Glutamatergic neuron (in vitro differentiated cells): ENCODE results near the gene CPNE8. TPM values are rescaled to one million over a fixed set of nuclear protein-coding genes. Genes with fewer than 3 reads are reported as not detected.

ENCODE experiments used
- DNase-seq: peaks from one replicate; pipeline ENCODE4 v3.0.0; 2022
- H3K27ac Mint-ChIP-seq: one replicate; pipeline ENCODE4 v1.8.0; 2020; ENCODE audit warnings: mild to moderate bottlenecking, mixed read lengths, inconsistent platforms; ENCODE audit not compliant: unreplicated experiment
- H3K27me3 Mint-ChIP-seq: one replicate; pipeline ENCODE4 v1.8.0; 2020; ENCODE audit warnings: mild to moderate bottlenecking, moderate library complexity, mixed read lengths, inconsistent platforms; ENCODE audit not compliant: unreplicated experiment
- H3K36me3 Mint-ChIP-seq: one replicate; pipeline ENCODE4 v1.8.0; 2020; ENCODE audit warnings: mild to moderate bottlenecking, mixed read lengths, inconsistent platforms; ENCODE audit not compliant: unreplicated experiment
- H3K4me1 Mint-ChIP-seq: one replicate; pipeline ENCODE4 v1.8.0; 2020; ENCODE audit warnings: mild to moderate bottlenecking, low read depth, mixed read lengths, inconsistent platforms; ENCODE audit not compliant: unreplicated experiment
- H3K4me3 Mint-ChIP-seq: one replicate; pipeline ENCODE4 v1.8.0; 2020; ENCODE audit warnings: mild to moderate bottlenecking, mixed read lengths, inconsistent platforms; ENCODE audit not compliant: unreplicated experiment
- H3K9me3 Mint-ChIP-seq: one replicate; pipeline ENCODE4 v1.8.0; 2020; ENCODE audit warnings: mild to moderate bottlenecking, moderate library complexity, mixed read lengths, inconsistent platforms; ENCODE audit not compliant: unreplicated experiment
- CTCF ChIP-seq: fragments of 200-600 bp; sonication (generic); IDR thresholded peaks from one replicate; pipeline ENCODE4 v1.5.0; 2021; ENCODE audit not compliant: partially characterized antibody, unreplicated experiment
- total RNA-seq: library from RNA; stranded (reverse); fragmentation: NEBNext Ultra II Directional; extraction: Animal tissue kit (Norgen Biotek cat#: 25700); gene quantifications from one replicate; pipeline ENCODE4 v1.2.1, GENCODE V29; 2021; ENCODE audit not compliant: unreplicated experiment

CPNE8 gene
- total RNA-seq, 1 donor from 2014 or later: 5.9 TPM

GRCh38 chr12:38809832-38810231 lies 95.6 kb downstream of the CPNE8 start:
- no peaks in the 10 kb centered on the region for H3K4me1 Mint-ChIP-seq
- no peaks in the 10 kb centered on the region for H3K36me3 Mint-ChIP-seq
- DNase-seq: no peak
- H3K9me3 Mint-ChIP-seq: no peaks in the 10 kb centered on the region
- TF ChIP-seq CTCF: no peak
- no peaks in the 10 kb centered on the region for H3K27me3 Mint-ChIP-seq
- H3K4me3 Mint-ChIP-seq: no peak overlapping the region
- H3K27ac Mint-ChIP-seq: no peak overlapping the region

- H3K4me3 Mint-ChIP-seq: no peak overlapping the region
- no peak for DNase-seq
- no peaks in the 10 kb centered on the region for H3K4me1 Mint-ChIP-seq
- peaks cover under 1% of the 10 kb centered on the region for H3K27me3 Mint-ChIP-seq
- H3K36me3 Mint-ChIP-seq: no peaks in the 10 kb centered on the region
- TF ChIP-seq CTCF: no peak
- H3K27ac Mint-ChIP-seq: no peak overlapping the region
- peaks cover 4% of the 10 kb centered on the region for H3K9me3 Mint-ChIP-seq
These were observed 117.3 kb downstream of the CPNE8 start for GRCh38 chr12:38788106-38788505.

DNA sequence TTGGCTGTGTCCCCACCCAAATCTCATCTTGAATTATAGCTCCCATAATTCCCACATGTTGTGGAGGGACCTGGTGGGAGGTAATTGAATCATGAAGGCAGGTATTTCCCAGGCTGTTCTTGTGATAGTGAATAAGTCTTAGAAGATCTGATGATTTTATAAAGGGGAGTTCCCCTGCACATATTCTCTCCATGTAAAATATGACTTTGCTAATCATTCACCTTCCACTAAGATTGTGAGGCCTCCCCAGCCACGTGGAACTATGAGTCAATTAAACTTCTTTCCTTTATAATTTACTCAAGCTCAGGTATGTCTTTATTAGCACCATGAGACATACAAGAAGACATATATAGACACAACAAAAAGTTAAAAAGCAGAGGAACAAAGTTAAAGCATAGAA lies 120.0 kb downstream of the CPNE8 start:
- no peaks in the 10 kb centered on the region for H3K36me3 Mint-ChIP-seq
- no peak for TF ChIP-seq CTCF
- H3K4me3 Mint-ChIP-seq: no peak overlapping the region
- peaks cover 2% of the 10 kb centered on the region for H3K27me3 Mint-ChIP-seq
- H3K27ac Mint-ChIP-seq: no peak overlapping the region
- H3K4me1 Mint-ChIP-seq: no peaks in the 10 kb centered on the region
- peaks cover 4% of the 10 kb centered on the region for H3K9me3 Mint-ChIP-seq
- no peak for DNase-seq

DNA sequence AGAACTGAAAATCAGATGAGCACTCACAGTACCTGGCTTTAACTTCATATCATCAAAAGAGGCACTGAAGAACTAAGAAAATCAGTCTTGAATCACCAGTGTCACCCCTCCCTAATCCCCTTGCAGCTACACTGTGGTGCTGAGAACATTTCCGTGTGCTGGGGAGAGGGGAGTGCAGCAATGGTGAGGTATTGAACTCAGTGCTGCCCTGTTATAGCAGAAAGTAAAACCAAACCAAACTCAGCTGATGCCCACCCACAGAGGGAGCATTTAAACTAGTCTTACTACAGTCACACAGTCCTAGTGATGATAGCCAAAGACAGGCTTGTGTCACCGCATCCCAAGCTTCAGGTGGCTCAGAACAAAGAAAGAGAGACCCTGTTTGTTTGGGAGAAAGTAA lies 122.1 kb downstream of the CPNE8 start:
- TF ChIP-seq CTCF: no peak
- Mint-ChIP-seq H3K9me3 (peaks cover 2% of the 10 kb centered on the region), H3K4me3 (no peak overlapping the region), H3K4me1 (no peaks in the 10 kb centered on the region), H3K27me3 (peaks cover 2% of the 10 kb centered on the region), H3K27ac (no peak overlapping the region), H3K36me3 (no peaks in the 10 kb centered on the region)
- DNase-seq: no peak

DNA sequence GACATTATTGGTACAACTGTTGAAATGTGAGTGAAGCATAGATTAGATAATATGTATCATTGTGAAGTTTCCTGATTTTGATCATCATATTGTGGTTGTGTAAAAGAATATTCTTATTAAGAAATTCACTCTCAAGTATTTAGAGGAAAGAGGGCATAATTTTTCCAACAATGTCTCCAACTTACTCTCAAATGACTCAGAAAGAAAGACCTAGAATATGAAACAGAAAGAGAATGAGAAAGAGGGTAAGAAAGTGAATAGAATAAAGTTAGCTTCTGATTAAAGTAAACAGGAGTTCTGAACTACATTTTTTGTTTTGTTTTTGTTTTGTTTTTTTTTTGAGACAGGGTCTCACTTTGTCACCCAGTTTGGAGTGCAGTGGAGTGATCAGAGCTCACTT lies 123.0 kb downstream of the CPNE8 start:
- Mint-ChIP-seq H3K36me3 (no peaks in the 10 kb centered on the region), H3K27me3 (peaks cover 2% of the 10 kb centered on the region), H3K9me3 (peaks cover 1% of the 10 kb centered on the region), H3K4me1 (no peaks in the 10 kb centered on the region), H3K4me3 (no peak overlapping the region), H3K27ac (no peak overlapping the region)
- no peak for TF ChIP-seq CTCF
- DNase-seq: no peak
